22Rv1 (cell line): Measurements from ENCODE around the gene CA9.

ENCODE experiments used
- H3K27ac ChIP-seq: fragments of 450-650 bp; 2 replicates; pipeline ENCODE4 v1.5.1; 2017
- ZFX ChIP-seq: fragments of 450-650 bp; IDR thresholded peaks from 2 replicates; pipeline ENCODE4 v1.6.1; 2017; ENCODE audit warnings: antibody characterized with exemption, borderline replicate concordance
- TF ChIP-seq, protein P1 (sequence below): fragments of 450-650 bp; IDR thresholded peaks from 2 replicates; pipeline ENCODE4 v1.5.1; 2017; ENCODE audit warnings: mild to moderate bottlenecking

The CA9 gene

DNA sequence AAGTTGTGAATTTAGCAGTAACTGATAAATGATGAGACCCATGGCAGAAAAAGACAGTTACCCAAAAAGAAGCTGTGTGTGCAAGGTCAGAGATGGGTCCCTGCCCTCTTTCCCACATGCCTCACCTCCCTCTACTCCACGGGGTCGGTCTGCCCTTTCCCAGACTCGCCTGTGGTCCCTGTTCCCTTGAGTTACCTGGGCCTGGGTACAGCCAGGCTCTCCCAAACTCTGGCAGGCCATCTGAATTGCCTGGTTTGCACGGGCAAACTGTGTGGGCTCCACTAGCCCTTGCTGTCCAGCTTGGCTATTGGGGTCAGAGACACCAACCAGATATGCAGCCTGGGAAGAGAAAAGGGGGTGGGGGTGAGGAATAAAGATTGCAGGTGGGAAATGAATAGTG lies 34.4 kb downstream of the CA9 start:
- H3K27ac ChIP-seq: no peak overlapping the region
- TF ChIP-seq, protein P1, sequence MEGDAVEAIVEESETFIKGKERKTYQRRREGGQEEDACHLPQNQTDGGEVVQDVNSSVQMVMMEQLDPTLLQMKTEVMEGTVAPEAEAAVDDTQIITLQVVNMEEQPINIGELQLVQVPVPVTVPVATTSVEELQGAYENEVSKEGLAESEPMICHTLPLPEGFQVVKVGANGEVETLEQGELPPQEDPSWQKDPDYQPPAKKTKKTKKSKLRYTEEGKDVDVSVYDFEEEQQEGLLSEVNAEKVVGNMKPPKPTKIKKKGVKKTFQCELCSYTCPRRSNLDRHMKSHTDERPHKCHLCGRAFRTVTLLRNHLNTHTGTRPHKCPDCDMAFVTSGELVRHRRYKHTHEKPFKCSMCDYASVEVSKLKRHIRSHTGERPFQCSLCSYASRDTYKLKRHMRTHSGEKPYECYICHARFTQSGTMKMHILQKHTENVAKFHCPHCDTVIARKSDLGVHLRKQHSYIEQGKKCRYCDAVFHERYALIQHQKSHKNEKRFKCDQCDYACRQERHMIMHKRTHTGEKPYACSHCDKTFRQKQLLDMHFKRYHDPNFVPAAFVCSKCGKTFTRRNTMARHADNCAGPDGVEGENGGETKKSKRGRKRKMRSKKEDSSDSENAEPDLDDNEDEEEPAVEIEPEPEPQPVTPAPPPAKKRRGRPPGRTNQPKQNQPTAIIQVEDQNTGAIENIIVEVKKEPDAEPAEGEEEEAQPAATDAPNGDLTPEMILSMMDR: no peak
- TF ChIP-seq ZFX: no peak

GRCh38 chr9:35710818-35711500 lies 37.2 kb downstream of the CA9 start:
- H3K27ac ChIP-seq: no peak overlapping the region
- no peak for TF ChIP-seq ZFX
- TF ChIP-seq, protein P1: no peak

GRCh38 chr9:35711501-35712428 lies 38.0 kb downstream of the CA9 start:
- H3K27ac ChIP-seq: no peak overlapping the region
- no peak for TF ChIP-seq ZFX
- TF ChIP-seq, protein P1: no peak

GRCh38 chr9:35712762-35713400 lies 39.2 kb downstream of the CA9 start:
- H3K27ac ChIP-seq: no peak overlapping the region
- TF ChIP-seq, protein P1: no peak
- TF ChIP-seq ZFX: no peak

GRCh38 chr9:35713578-35713977 lies 39.9 kb downstream of the CA9 start:
- H3K27ac ChIP-seq: no peak overlapping the region
- TF ChIP-seq, protein P1: no peak
- TF ChIP-seq ZFX: no peak

DNA sequence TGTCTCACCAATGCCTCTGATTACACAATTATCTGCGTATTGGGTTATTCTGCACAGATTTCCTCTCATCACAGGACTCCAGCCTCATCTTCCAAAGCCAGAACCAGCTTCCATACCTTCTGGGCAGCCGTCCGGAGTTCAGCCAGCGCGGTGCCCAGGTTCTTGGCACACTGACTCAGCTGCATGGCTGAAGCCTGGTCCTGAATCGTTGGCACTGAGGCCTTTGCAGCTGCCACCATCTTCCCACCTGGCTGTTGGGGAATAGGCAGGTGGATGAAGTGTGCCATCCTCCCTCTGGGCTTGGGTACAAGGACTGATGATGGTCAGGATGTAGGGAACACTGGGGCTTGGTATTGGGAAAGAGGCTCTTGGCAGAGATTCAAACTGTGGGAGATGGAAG lies 40.4 kb downstream of the CA9 start:
- TF ChIP-seq ZFX: no peak
- TF ChIP-seq, protein P1: no peak
- no peak overlapping the region for H3K27ac ChIP-seq
